Lung (tissue), 12 donors: ENCODE data around the gene PIBF1. TPM values are rescaled to one million over a fixed set of nuclear protein-coding genes. Genes with fewer than 3 reads are reported as not detected.

Experiments used
- ATAC-seq: fragments of 200-7000 bp; cut with Tn5 transposase; one replicate; pipeline ENCODE4 v1.9.1; 2020; ENCODE audit warnings: moderate number of reproducible peaks; ENCODE audit not compliant: insufficient read depth, low FRiP score
- DNase-seq, 3 donors: peaks; one replicate each; pipeline ENCODE4 v3.0.0-alpha.2; 2013 to 2017
- H3K27ac ChIP-seq, 2 donors: one replicate each; pipeline ENCODE4 v1.5.1; 2013; ENCODE audit warnings: mild to moderate bottlenecking in 2 of 2, moderate library complexity in 2 of 2, control low read depth in 1 of 2, inconsistent platforms in 1 of 2, low read depth in 1 of 2, low read length in 1 of 2
- H3K27me3 ChIP-seq, 3 donors: one replicate each; pipeline ENCODE4 v1.5.1; 2013; ENCODE audit warnings: low read length in 2 of 3; ENCODE audit not compliant: control insufficient read depth in 3 of 3, insufficient read depth in 3 of 3
- H3K36me3 ChIP-seq, 4 donors: one replicate each; pipeline ENCODE4 v1.5.1; 2013; ENCODE audit warnings: low read length in 4 of 4, mild to moderate bottlenecking in 1 of 4, moderate library complexity in 1 of 4; ENCODE audit not compliant: control insufficient read depth in 4 of 4, insufficient read depth in 4 of 4
- H3K4me1 ChIP-seq, 5 donors: one replicate each; pipeline ENCODE4 v1.5.1; 2013; ENCODE audit warnings: low read length in 5 of 5, mild to moderate bottlenecking in 2 of 5, moderate library complexity in 1 of 5; ENCODE audit not compliant: control insufficient read depth in 5 of 5, insufficient read depth in 5 of 5
- H3K4me3 ChIP-seq: one replicate; pipeline ENCODE4 v1.5.1; 2013; ENCODE audit warnings: mild to moderate bottlenecking, control low read depth, moderate library complexity
- H3K9ac ChIP-seq, 2 donors: one replicate each; pipeline ENCODE4 v1.5.1; 2013; ENCODE audit warnings: low read length in 2 of 2, control low read depth in 1 of 2; ENCODE audit not compliant: insufficient read depth in 1 of 2
- H3K9me3 ChIP-seq, 4 donors: one replicate each; pipeline ENCODE4 v1.5.1; 2013; ENCODE audit warnings: low read length in 3 of 4, mild to moderate bottlenecking in 1 of 4, moderate library complexity in 1 of 4; ENCODE audit not compliant: control insufficient read depth in 4 of 4, insufficient read depth in 3 of 4
- WGBS, 2 donors: extraction: QIAGEN DNeasy Blood & Tissue Kit; methylation state at CpG; one replicate each; pipeline ENCODE4 v1.1.7; 2013; 5-methylcytosine and 5-hydroxymethylcytosine counted together
- polyA plus RNA-seq, 2 donors: library from polyadenylated mRNA; stranded (reverse); fragments of 200-250 nt; gene quantifications; one replicate each; pipeline ENCODE4 v1.2.1, GENCODE V29; 2013
- total RNA-seq, 2 donors: library from RNA; depleted of rRNA in 1 of 2; stranded (reverse); fragments of >200 nt in 1 of 2; gene quantifications; one replicate each; pipeline ENCODE4 v1.2.1, GENCODE V29; 2014 to 2021
- TF ChIP-seq, protein P1 (sequence below): IDR thresholded peaks from 2 replicates; pipeline ENCODE4 v1.5.1; 2012; ENCODE audit warnings: mild to moderate bottlenecking; ENCODE audit errors: control extremely low read depth, extremely low read depth
- donor health status: control.
- donor health status: control.
- donor health status: Bipolar disorder and iron deficiency.
- donor health status: healthy.
- donor health status: DM: yes; HTN: yes; CAD: no.

Gene PIBF1
- total and polyA plus RNA-seq, 4 donors = 8.4 to 61.1 (median 25.6) TPM

DNA sequence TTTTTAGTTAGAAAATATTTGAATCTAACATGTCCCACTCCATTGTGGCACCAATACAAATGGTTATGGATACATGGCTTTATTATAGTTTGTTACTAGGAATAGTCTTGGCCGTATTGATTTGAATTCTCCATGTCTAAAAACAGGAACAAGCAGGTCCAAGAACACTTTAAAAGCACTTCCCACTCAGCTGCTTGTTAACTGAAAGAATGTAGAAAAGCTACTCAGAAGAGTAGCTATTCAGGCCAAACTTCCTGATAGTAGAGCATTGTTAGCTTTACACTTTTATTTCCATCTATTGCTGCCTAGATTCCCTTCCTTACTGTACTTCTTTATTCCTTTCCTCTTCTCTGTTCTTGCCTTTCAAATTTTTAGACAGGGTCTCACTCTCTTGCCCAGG is 6.9 kb downstream of the PIBF1 start:
- ATAC-seq (no peak), DNase-seq (peak in 1 of 3 donors; percentile 38)
- WGBS, 2 donors = 32 to 48% methylated on average over 1 of the region's 1 CpG
- no peaks in the 10 kb centered on the region for H3K9me3 ChIP-seq
- H3K27ac ChIP-seq = peak overlapping the region in 1 of 2 donors; percentile 40
- no peaks in the 10 kb centered on the region for H3K27me3 ChIP-seq
- peaks cover 0 to 15% (median 4%) of the 10 kb centered on the region in 5 donors for H3K4me1 ChIP-seq
- H3K36me3 ChIP-seq = peaks cover 2 to 22% (median 19%) of the 10 kb centered on the region in 4 donors
- TF ChIP-seq, protein P1, sequence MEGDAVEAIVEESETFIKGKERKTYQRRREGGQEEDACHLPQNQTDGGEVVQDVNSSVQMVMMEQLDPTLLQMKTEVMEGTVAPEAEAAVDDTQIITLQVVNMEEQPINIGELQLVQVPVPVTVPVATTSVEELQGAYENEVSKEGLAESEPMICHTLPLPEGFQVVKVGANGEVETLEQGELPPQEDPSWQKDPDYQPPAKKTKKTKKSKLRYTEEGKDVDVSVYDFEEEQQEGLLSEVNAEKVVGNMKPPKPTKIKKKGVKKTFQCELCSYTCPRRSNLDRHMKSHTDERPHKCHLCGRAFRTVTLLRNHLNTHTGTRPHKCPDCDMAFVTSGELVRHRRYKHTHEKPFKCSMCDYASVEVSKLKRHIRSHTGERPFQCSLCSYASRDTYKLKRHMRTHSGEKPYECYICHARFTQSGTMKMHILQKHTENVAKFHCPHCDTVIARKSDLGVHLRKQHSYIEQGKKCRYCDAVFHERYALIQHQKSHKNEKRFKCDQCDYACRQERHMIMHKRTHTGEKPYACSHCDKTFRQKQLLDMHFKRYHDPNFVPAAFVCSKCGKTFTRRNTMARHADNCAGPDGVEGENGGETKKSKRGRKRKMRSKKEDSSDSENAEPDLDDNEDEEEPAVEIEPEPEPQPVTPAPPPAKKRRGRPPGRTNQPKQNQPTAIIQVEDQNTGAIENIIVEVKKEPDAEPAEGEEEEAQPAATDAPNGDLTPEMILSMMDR = no peak
- no peak overlapping the region for H3K4me3 ChIP-seq
- H3K9ac ChIP-seq = no peak overlapping the region

- no peak for DNase-seq
- Histone ChIP-seq H3K9ac (no peak overlapping the region), H3K27me3 (no peaks in the 10 kb centered on the region), H3K9me3 (no peaks in the 10 kb centered on the region), H3K27ac (no peak overlapping the region), H3K36me3 (peaks cover 0 to 23% (median 19%) of the 10 kb centered on the region in 4 donors), H3K4me1 (peaks cover 0 to 8% (median 0%) of the 10 kb centered on the region in 5 donors), H3K4me3 (no peak overlapping the region)
- ATAC-seq = no peak
- 97 to 99% methylated on average over 2 of the region's 2 CpGs for WGBS, 2 donors
- TF ChIP-seq, protein P1 = no peak
Observed at GRCh38 chr13:72792640-72793039, 10.7 kb downstream of the PIBF1 start.

GRCh38 chr13:72798817-72799216 is 16.9 kb downstream of the PIBF1 start:
- H3K4me1 ChIP-seq = no peaks in the 10 kb centered on the region
- no peak overlapping the region for H3K4me3 ChIP-seq
- 66 to 80% methylated on average over 3 of the region's 3 CpGs for WGBS, 2 donors
- DNase-seq (no peak), ATAC-seq (no peak)
- no peaks in the 10 kb centered on the region for H3K9me3 ChIP-seq
- no peak overlapping the region for H3K9ac ChIP-seq
- no peaks in the 10 kb centered on the region for H3K27me3 ChIP-seq
- H3K36me3 ChIP-seq = peaks cover 4 to 17% (median 12%) of the 10 kb centered on the region in 4 donors
- TF ChIP-seq, protein P1 = no peak
- no peak overlapping the region for H3K27ac ChIP-seq

DNA sequence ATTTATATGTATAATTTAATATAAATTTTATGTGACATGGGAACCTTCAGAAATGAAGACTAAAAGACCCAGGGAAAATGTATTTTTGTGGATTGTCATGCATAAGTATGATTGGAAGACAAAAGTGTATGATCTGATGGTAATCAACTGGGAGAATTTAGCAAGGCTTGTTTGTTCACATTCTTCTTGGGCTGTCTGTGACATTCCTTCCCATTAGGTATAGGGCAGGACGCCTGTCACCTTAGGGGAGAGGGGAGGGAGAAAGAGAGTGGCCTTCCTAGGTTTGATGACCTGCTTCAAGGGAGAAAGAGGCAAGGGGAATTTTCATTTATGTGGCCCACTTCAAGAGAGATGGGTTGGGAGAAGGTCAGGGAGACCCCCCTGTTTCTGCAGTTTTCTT is 22.4 kb downstream of the PIBF1 start:
- peaks cover 5 to 20% (median 6%) of the 10 kb centered on the region in 4 donors for H3K36me3 ChIP-seq
- 89 to 94% methylated on average over 1 of the region's 1 CpG for WGBS, 2 donors
- no peak overlapping the region for H3K9ac ChIP-seq
- DNase-seq (no peak), ATAC-seq (no peak)
- H3K4me3 ChIP-seq = no peak overlapping the region
- H3K27me3 ChIP-seq = no peaks in the 10 kb centered on the region
- TF ChIP-seq, protein P1 = no peak
- H3K9me3 ChIP-seq = no peaks in the 10 kb centered on the region
- H3K4me1 ChIP-seq = no peaks in the 10 kb centered on the region
- no peak overlapping the region for H3K27ac ChIP-seq
